ENCODE measurements around the gene ERI3. TPM values are rescaled to one million over a fixed set of nuclear protein-coding genes. Genes with fewer than 3 reads are reported as not detected.

The ERI3 gene
- total RNA-seq, 3 donors from 2014 or later, result 35.6 to 42.1 (median 36.4) TPM

DNA sequence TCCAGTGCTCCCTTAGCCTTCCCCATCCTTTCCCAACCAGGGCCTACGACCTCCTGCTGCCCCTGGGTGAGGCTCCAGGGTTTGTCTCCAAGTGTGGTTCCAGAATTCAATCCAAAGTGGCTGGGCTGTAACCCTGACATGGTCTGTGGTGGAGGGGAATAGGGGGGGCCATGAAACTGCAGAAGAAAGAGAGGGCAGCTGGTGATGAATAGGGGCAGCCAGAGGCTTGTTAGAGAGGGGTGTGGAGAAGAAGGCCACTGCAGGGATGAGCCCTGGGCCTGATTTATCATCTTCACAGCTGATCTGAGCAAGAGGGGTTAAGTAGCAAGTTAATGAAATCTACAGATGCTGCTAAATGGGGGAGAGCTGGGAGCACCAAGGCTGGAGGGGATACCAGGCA is 12.9 kb upstream of the ERI3 start:
- H3K36me3 ChIP-seq (ENCODE audit: low read depth), result no peaks in the 10 kb centered on the region
- DNase-seq (no peak), ATAC-seq (no peak)
- TF ChIP-seq, protein P1, sequence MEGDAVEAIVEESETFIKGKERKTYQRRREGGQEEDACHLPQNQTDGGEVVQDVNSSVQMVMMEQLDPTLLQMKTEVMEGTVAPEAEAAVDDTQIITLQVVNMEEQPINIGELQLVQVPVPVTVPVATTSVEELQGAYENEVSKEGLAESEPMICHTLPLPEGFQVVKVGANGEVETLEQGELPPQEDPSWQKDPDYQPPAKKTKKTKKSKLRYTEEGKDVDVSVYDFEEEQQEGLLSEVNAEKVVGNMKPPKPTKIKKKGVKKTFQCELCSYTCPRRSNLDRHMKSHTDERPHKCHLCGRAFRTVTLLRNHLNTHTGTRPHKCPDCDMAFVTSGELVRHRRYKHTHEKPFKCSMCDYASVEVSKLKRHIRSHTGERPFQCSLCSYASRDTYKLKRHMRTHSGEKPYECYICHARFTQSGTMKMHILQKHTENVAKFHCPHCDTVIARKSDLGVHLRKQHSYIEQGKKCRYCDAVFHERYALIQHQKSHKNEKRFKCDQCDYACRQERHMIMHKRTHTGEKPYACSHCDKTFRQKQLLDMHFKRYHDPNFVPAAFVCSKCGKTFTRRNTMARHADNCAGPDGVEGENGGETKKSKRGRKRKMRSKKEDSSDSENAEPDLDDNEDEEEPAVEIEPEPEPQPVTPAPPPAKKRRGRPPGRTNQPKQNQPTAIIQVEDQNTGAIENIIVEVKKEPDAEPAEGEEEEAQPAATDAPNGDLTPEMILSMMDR (IDR thresholded peaks at IDR 0.05), result no peak
- intact Hi-C loops (cut with DNase I, micrococcal nuclease), result no loop called here
- no peak overlapping the region for H3K4me3 ChIP-seq
- no peaks in the 10 kb centered on the region for H3K9me3 ChIP-seq
- H3K4me1 ChIP-seq (ENCODE audit: low read depth), result no peaks in the 10 kb centered on the region

GRCh38 chr1:44366371-44366975 is 11.4 kb upstream of the ERI3 start:
- no peak for ATAC-seq
- intact Hi-C loops (cut with DNase I, micrococcal nuclease), result no loop called here

DNA sequence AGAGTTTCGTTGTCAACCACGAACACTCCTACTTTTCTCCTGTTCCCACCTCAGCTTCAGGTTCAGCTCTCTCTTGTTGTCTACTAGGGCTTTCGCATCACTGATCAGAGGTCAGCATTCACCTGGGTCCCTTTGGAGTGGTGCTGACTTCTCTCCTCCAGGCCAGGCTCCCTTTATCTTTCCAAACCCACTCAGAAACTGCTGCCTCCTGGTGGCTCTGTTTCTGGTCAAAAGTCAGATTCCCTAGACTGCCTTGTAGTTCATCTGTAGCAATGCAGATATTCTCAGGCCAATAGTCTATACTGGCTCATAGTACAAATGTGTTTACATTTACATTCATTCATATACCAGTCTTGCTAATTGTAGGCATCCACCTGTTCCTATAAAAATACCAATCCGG is 6.4 kb upstream of the ERI3 start:
- no peak overlapping the region for H3K4me3 ChIP-seq
- H3K9me3 ChIP-seq, result no peaks in the 10 kb centered on the region
- DNase-seq (peak in 1 of 3 donors; percentile 21), ATAC-seq (no peak)
- H3K36me3 ChIP-seq (ENCODE audit: low read depth), result no peaks in the 10 kb centered on the region
- intact Hi-C loops (cut with DNase I, micrococcal nuclease), result no loop called here
- TF ChIP-seq, protein P1 (IDR thresholded peaks at IDR 0.05), result no peak
- no peaks in the 10 kb centered on the region for H3K4me1 ChIP-seq (ENCODE audit: low read depth)

More at GRCh38 chr1:44366371-44366975, 11.4 kb upstream of the ERI3 start:
- no peak for DNase-seq
- H3K36me3 ChIP-seq (ENCODE audit: low read depth), result no peaks in the 10 kb centered on the region
- H3K4me3 ChIP-seq, result no peak overlapping the region
- H3K4me1 ChIP-seq (ENCODE audit: low read depth), result no peaks in the 10 kb centered on the region
- TF ChIP-seq, protein P1 (IDR thresholded peaks at IDR 0.05), result no peak
- no peaks in the 10 kb centered on the region for H3K9me3 ChIP-seq

DNA sequence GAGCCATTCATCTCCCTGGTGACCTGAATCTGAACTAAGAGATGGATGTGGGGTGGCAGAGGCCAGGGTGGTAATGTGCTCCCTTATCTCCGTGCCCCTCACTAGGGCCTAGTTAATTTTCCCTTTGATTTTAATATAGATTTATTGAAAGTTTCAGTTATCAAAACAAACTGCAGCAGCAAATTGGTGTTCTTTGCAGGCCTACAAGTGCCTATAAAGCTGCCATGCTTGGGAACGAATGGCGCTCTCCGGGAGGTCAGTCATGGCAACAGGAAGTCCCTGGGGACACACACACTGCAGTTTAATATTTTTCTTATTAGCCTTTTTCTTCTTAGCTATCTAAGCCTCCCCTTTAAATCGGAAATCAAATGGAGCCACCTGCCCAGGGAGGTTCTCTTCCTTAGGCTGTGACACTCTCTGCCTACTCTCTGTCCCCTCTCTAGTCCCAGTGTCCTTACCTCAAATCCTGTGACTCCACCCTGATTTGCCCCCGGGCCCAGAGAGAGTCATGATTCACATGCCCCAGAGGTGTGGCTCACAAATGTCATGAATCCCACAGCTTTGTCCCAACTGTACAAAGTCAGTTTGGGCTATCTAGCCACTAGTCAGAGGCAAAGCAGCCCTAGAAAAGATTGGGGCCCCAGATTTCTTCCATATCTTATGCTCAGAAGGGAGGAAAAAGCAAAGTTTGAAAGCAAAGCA is 4.3 kb upstream of the ERI3 start:
- TF ChIP-seq, protein P1 (IDR thresholded peaks at IDR 0.05), result no peak
- intact Hi-C loops (cut with DNase I, micrococcal nuclease), result no loop called here
- DNase-seq, result no peak

GRCh38 chr1:44357710-44358109 is 2.7 kb upstream of the ERI3 start:
- no peak for DNase-seq

More for the DNA sequence above, 4.3 kb upstream of the ERI3 start:
- Histone ChIP-seq H3K9me3 (no peaks in the 10 kb centered on the region), H3K4me1 (ENCODE audit: low read depth) (peaks cover 8% of the 10 kb centered on the region), H3K36me3 (ENCODE audit: low read depth) (no peaks in the 10 kb centered on the region), H3K4me3 (no peak overlapping the region)
- ATAC-seq, result no peak

More at GRCh38 chr1:44357710-44358109, 2.7 kb upstream of the ERI3 start:
- intact Hi-C loops (cut with DNase I, micrococcal nuclease), result no loop called here
- Histone ChIP-seq H3K9me3 (no peaks in the 10 kb centered on the region), H3K4me1 (ENCODE audit: low read depth) (peaks cover 16% of the 10 kb centered on the region), H3K4me3 (no peak overlapping the region), H3K36me3 (ENCODE audit: low read depth) (no peaks in the 10 kb centered on the region)
- TF ChIP-seq, protein P1 (IDR thresholded peaks at IDR 0.05), result no peak
- ATAC-seq, result no peak

All from mucosa of descending colon (tissue), 3 donors.